ENCODE measurements around the gene QRICH2. TPM values are rescaled to one million over a fixed set of nuclear protein-coding genes. Genes with fewer than 3 reads are reported as not detected.
"Not testable (repeated sequence)": the region's sequence is repeated elsewhere in the genome, so short reads cannot be mapped to it uniquely, and the experiment has no call there.

The QRICH2 gene, protein sequence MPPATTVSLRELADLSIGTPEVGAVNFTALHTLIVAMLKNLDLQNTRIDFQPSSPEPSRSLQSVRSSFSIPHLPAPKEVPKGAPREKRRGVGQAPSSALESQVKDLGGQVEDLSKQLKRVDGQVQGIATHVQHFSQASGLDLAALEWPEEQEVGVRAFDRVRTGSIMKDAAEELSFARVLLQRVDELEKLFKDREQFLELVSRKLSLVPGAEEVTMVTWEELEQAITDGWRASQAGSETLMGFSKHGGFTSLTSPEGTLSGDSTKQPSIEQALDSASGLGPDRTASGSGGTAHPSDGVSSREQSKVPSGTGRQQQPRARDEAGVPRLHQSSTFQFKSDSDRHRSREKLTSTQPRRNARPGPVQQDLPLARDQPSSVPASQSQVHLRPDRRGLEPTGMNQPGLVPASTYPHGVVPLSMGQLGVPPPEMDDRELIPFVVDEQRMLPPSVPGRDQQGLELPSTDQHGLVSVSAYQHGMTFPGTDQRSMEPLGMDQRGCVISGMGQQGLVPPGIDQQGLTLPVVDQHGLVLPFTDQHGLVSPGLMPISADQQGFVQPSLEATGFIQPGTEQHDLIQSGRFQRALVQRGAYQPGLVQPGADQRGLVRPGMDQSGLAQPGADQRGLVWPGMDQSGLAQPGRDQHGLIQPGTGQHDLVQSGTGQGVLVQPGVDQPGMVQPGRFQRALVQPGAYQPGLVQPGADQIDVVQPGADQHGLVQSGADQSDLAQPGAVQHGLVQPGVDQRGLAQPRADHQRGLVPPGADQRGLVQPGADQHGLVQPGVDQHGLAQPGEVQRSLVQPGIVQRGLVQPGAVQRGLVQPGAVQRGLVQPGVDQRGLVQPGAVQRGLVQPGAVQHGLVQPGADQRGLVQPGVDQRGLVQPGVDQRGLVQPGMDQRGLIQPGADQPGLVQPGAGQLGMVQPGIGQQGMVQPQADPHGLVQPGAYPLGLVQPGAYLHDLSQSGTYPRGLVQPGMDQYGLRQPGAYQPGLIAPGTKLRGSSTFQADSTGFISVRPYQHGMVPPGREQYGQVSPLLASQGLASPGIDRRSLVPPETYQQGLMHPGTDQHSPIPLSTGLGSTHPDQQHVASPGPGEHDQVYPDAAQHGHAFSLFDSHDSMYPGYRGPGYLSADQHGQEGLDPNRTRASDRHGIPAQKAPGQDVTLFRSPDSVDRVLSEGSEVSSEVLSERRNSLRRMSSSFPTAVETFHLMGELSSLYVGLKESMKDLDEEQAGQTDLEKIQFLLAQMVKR (N-terminal part only)
- total RNA-seq = 1 to 10 TPM; 1.1 to 2.1 (median 1.2) TPM

DNA sequence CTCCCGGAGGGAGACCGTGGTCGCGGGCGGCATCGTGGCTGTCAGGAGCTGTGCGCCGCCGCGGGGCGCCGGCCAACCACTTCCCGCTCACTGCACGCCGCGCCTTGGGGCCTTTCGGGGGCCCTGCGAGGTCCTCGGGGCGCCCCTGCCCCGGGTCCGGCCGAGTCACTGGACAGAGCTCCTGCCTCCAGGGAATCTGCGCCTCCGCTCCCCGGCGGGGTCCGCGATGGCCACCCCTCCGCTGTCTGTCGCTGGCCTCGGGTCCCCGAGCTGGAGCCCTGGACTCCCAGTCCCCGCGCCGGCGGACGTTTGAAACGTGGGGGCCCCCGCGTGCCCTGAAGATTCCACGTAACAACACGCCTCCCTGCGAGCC lies at the start of gene QRICH2:
QRICH2 (minus strand) TSS at position 311 of the 373 bp plus-strand sequence; CDS start at position 33, 278 bp downstream.
- Mint-ChIP-seq H3K9me3 (no peaks in the 10 kb centered on the region), H3K4me1 (ENCODE audit: low read depth) (no peaks in the 10 kb centered on the region), H3K4me3 (no peak within 1 kb of the TSS), H3K36me3 (ENCODE audit: insufficient read depth) (peaks cover 8% of the 10 kb centered on the region), H3K27me3 (ENCODE audit: low read depth) (no peaks in the 10 kb centered on the region)
- no peak for DNase-seq
- ATAC-seq = no peak

DNA sequence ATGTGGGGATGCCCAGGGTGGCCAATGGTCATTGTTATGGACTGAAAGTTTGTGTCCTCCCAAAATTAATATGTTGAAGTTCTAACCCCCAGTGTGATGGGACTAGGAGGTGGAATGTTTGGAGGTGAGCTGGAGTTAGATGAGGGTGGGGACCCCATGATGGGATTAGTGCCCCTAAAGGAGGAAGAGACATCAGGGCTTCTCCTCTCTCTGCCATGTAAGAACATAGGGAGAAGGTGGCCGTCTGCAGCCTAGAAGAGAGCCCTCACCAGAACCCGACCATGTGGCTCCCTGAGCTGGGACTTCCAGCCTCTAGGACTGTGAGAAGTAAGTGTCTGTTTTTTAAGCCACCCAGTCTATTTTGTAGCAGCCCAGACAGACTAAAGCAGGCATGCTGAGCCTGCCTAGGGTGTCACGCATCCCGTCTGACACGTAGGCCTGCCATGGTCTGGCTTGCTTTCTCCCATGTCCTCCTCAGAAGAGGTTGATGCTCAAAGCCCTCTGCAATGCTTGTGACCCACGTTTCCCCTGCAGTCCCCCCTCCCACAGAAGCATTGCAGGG lies 49.6 kb upstream of the QRICH2 start:
- Mint-ChIP-seq H3K36me3 (ENCODE audit: insufficient read depth) (no peaks in the 10 kb centered on the region), H3K9me3 (no peaks in the 10 kb centered on the region), H3K27me3 (ENCODE audit: low read depth) (peaks cover 2% of the 10 kb centered on the region), H3K4me3 (no peak overlapping the region), H3K4me1 (ENCODE audit: low read depth) (peaks cover 7% of the 10 kb centered on the region)
- no peak for DNase-seq
- no peak for ATAC-seq

DNA sequence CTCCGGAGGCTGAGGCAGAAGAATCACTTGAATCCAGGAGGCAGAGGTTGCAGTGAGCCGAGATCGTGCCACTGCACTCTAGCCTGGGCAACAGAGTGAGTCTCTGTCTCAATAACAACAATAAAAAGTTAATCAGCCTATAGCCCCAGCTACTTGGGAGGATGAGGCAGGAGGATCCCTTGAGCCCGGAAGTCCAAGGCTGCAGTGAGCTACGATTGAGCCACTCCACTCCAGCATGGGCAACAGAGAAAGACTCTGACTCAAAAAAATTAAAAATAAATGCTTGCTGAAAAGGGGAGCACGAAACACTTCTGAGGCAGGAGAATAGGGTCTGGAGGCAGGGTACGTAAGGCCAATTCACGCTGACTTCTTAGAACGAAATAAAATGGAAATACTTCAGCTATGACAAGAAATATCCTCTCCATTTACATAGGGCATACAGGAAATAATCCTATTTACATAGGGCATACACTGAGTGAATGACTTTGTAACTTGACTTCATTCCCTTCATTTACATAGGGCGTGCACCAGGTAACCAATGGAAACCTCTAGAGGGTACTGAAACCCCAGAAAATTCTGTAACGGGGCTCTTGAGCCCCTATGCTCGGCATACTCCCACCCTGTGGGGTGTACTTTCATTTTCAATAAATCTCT lies 48.9 kb upstream of the QRICH2 start:
- no peaks in the 10 kb centered on the region for H3K9me3 Mint-ChIP-seq

DNA sequence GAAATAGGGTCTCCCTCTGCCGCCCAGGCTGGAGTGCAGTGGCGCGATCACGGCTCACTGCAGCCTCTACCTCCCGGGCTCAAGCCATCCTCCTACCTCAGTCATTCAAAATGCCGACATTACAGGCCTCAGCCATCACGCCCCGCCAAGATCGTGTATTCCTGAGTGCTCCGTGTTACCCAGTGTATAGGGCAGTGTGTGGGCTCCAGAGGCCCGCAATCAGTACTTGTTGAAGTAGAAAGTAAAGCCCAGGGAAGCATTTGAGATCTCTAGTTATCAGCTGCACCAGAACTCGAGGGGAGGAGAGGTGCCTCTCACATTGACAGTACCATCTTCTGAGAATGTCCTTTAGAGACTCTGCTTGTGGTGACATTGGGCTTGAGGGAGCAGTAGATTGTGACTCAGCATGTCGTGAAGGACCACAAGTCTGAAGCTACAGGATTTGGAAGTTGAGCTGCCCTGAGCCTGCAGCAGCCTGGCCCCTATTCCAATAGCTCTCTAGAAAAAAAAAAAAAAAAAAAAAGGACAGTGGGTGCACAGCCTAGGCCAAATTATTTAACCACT lies 46.8 kb upstream of the QRICH2 start:
- no peak for ATAC-seq
- peak overlapping the region; percentile 94 for H3K4me3 Mint-ChIP-seq
- H3K9me3 Mint-ChIP-seq = no peaks in the 10 kb centered on the region
- H3K4me1 Mint-ChIP-seq (ENCODE audit: low read depth) = peaks cover 14% of the 10 kb centered on the region
- no peaks in the 10 kb centered on the region for H3K36me3 Mint-ChIP-seq (ENCODE audit: insufficient read depth)
- no peak for DNase-seq
- H3K27me3 Mint-ChIP-seq (ENCODE audit: low read depth) = peaks cover 2% of the 10 kb centered on the region

More for the DNA sequence above, 48.9 kb upstream of the QRICH2 start:
- Mint-ChIP-seq H3K27me3 (ENCODE audit: low read depth) (peaks cover 2% of the 10 kb centered on the region), H3K36me3 (ENCODE audit: insufficient read depth) (no peaks in the 10 kb centered on the region), H3K4me3 (no peak overlapping the region), H3K4me1 (ENCODE audit: low read depth) (peaks cover 11% of the 10 kb centered on the region)
- no peak for ATAC-seq
- DNase-seq = no peak

DNA sequence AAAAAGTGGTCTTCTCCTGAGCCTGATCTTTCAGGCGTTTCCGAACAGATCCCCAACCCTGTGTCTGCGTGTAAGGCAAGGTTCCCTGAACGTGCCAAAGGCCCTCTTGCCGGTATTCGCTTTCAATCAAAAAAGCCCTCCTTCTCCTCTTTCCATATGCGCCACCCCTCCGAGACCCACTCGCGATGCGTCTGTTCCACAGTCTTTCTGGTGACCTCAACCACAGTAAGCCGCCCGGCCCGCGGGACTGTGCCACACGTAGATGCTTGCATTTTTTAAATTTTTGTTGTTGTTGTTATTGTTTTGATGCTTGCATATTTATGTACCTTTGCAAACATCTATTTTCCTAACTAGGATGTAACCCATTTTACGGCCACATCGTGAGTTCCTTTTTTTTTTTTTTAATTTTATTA lies 46.2 kb upstream of the QRICH2 start:
- Mint-ChIP-seq H3K4me3 (peak overlapping the region; percentile 94), H3K9me3 (no peaks in the 10 kb centered on the region), H3K27me3 (ENCODE audit: low read depth) (peaks cover 2% of the 10 kb centered on the region), H3K4me1 (ENCODE audit: low read depth) (peaks cover 14% of the 10 kb centered on the region), H3K36me3 (ENCODE audit: insufficient read depth) (no peaks in the 10 kb centered on the region)
- DNase-seq = no peak
- ATAC-seq = no peak

DNA sequence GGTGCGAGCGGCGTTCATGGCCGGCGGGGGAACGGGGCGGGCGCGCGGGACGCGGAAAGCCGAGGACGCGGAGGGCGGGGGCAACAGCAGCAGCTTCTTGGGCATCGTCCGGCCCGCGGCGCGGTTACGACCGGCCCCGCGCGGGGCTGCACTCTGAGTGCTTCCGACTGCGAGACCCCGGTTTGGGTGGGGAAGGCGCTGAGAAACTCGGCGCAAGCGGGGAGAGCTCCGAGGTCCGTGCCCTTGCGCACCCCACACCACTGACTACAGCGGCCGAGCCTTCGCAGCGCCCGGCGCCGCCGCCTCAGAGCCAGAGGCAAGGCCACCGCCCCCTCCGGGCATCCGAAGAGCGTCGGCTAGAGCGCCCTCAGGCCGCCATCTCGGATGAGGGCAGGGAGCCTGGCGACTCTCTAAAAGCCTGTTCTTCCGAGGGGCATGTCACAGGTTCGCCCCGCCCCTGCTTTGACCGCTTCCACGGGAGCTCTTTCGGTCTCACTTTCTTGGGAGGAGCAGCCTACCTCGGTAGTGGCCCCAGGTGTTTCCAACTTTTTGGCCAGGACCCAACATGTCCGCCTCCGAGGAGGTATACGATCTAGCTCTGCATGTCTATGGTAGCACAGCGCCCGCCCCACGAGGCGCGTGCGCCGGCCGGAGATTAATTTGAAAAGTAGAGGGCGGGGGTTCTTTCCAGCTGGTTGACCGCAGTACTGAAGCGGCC lies 45.7 kb upstream of the QRICH2 start, which contains the start of gene PRPSAP1:
PRPSAP1 (minus strand) TSS at position 318 of the 718 bp plus-strand sequence; CDS start at position 105, 213 bp downstream.
- ATAC-seq (peak; percentile 97 to 98), DNase-seq (peak; percentile 67)
- Mint-ChIP-seq H3K4me3 (peak within 1 kb of the TSS; percentile 94), H3K9me3 (no peaks in the 10 kb centered on the region), H3K4me1 (ENCODE audit: low read depth) (peaks cover 14% of the 10 kb centered on the region), H3K27me3 (ENCODE audit: low read depth) (peaks cover 2% of the 10 kb centered on the region), H3K36me3 (ENCODE audit: insufficient read depth) (no peaks in the 10 kb centered on the region)

DNA sequence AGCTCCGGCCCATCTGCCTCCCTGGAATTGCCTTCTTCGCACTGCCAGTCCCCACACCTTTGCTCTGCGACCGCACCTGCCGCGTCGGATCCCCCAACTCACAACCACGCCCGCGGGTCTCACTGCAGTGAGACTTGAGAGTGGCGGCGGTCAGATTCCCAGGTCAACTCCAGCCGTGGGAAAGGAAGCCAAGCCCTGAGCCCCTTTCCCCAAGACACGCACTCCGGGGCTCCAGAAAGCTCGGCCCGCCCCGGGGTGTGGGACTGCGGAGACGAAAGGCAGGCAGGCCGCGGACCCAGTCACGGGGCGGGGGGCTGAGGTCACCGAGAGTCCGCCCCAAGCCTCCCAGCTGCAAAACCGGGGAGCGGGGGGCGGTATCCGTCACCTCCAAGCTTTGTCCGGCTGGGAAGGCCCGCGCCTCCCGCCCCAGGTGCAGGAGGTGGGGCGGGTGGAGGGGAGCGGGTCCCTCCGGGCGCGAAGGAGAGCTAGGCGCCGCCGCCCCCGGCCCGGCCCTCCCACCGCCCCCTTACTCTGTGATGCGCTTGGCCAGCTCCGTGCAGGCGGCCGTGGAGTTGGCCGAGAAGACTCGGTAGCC lies 45.0 kb upstream of the QRICH2 start:
- H3K4me1 Mint-ChIP-seq (ENCODE audit: low read depth) = peaks cover 14% of the 10 kb centered on the region
- H3K27me3 Mint-ChIP-seq (ENCODE audit: low read depth) = peaks cover 2% of the 10 kb centered on the region
- H3K9me3 Mint-ChIP-seq = no peaks in the 10 kb centered on the region
- H3K4me3 Mint-ChIP-seq = peak overlapping the region; percentile 94
- no peaks in the 10 kb centered on the region for H3K36me3 Mint-ChIP-seq (ENCODE audit: insufficient read depth)
- ATAC-seq = peak in 1 of 2 donors; percentile 6
- no peak for DNase-seq

DNA sequence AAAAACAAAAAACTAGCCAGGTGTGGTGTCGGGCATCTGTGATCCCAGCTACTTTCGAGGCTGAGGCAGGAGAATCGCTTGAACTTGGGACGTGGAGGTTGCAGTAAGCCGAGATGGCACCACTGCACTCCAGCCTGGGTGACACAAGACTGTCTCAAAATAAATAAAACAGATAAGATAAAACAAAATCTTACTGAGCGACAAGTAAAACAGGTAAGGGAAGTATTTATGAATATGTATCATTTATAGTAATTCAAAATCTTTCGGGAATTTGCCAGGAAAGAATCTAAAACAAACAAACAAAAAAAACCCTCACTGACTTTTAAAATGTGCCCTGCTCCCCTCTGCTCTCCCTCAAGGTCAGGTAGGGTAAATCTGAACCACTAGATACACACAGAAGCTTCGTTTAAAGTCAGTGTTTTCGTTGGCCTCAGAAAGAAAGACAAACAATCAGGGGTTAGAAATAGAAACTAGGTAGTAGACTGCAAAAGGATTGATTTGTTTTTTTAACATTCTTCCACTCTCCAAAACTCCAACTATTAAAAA lies 43.5 kb upstream of the QRICH2 start:
- H3K4me3 Mint-ChIP-seq = peak overlapping the region; percentile 94
- DNase-seq = no peak
- peaks cover 14% of the 10 kb centered on the region for H3K4me1 Mint-ChIP-seq (ENCODE audit: low read depth)
- no peaks in the 10 kb centered on the region for H3K9me3 Mint-ChIP-seq
- peaks cover 9% of the 10 kb centered on the region for H3K36me3 Mint-ChIP-seq (ENCODE audit: insufficient read depth)
- no peak for ATAC-seq
- no peaks in the 10 kb centered on the region for H3K27me3 Mint-ChIP-seq (ENCODE audit: low read depth)

DNA sequence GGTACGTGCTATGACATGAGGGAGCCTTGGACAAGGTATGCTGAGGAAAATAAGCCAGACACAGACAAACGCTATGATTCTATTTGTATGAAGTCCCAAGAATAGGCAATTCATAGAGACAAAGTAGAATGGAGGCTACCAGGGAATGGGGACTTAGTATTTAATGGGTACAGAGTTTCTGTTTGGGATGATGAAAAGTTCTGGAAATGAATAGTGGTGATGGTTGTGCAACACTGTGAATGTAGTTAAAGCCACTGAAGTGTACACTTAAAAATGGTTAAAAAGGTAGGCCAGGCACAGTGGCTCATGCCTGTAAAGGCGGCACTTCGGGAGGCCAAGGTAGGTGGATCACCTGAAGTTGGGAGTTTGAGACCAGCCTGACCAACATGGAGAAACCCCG lies 42.4 kb upstream of the QRICH2 start:
- H3K9me3 Mint-ChIP-seq = no peaks in the 10 kb centered on the region
- peak overlapping the region; percentile 13 for H3K4me3 Mint-ChIP-seq
- no peaks in the 10 kb centered on the region for H3K27me3 Mint-ChIP-seq (ENCODE audit: low read depth)

DNA sequence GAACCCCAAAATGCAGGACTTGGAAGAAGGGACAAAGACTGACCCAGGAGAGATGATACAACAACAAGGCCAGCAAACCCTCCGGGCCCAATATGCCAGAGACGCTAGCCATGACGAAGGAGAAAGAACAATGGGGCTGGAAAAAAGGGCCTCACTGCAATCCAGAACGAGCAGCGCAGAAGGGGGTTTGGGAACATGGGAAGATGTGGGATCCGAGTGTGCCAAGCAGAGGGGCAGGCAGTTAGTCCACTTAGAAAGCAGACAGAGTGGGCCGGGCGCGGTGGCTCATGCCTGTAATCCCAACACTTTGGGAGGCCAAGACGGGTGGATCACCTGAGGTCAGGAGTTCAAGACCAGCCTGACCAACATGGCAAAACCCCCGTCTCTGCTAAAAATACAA lies 38.9 kb upstream of the QRICH2 start:
- H3K4me3 Mint-ChIP-seq; DNase-seq; ATAC-seq; H3K27me3 Mint-ChIP-seq (ENCODE audit: low read depth); H3K4me1 Mint-ChIP-seq (ENCODE audit: low read depth); H3K9me3 Mint-ChIP-seq: not testable (repeated sequence)
- H3K36me3 Mint-ChIP-seq (ENCODE audit: insufficient read depth) = peaks cover 18% of the 10 kb centered on the region

More for the DNA sequence above, 42.4 kb upstream of the QRICH2 start:
- no peak for ATAC-seq
- H3K36me3 Mint-ChIP-seq (ENCODE audit: insufficient read depth) = peaks cover 14% of the 10 kb centered on the region
- no peak for DNase-seq
- H3K4me1 Mint-ChIP-seq (ENCODE audit: low read depth) = peaks cover 14% of the 10 kb centered on the region

DNA sequence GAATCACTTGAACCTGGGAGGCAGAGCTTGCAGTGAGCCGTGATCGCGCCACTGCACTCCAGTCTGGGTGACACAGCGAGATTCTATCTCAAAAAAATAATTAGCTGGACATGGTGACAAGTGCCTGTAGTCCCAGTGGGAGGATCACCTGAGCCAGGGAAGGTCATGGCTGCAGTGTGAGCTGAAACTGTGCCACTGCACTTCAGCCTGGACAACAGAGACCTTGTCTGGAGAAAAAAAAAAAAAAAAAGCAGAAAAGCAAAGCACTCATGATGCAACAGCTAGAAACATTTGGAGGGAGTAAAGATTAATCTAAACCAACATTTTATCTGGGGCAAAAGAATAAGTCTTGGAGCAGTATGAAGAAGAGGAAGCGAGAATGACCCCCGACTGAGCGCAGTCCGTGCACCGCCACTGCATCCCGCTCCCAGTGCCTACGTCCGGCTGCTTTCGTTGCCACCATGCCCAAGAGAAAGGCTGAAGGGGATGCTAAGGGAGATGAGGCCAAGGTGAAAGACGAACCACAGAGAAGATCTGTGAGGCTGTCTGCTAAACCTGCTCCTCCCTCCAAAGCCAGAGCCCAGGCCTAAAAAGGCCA lies 37.4 kb upstream of the QRICH2 start:
- no peak for DNase-seq
- no peak for ATAC-seq
- no peak overlapping the region for H3K4me3 Mint-ChIP-seq

DNA sequence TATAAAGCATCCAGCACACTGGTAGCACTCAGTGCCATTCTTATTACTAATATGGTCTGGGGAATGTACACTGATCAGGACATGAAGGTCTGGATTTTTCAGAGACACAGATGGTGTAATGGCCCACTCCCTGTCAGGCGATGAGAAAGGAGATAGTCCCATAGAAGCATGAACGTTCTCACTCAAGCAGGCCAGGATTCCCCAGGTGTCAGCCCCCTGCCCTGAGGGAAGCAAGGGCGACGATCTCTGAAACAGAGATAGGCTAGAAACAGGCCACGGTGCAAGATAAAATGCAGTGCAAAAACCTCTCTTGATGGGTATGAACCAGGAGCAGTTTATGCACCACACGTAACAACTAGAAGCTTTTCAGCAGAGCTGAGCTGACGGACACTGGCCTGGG lies 35.0 kb upstream of the QRICH2 start:
- no peaks in the 10 kb centered on the region for H3K9me3 Mint-ChIP-seq
- peaks cover 26% of the 10 kb centered on the region for H3K36me3 Mint-ChIP-seq (ENCODE audit: insufficient read depth)
- H3K27me3 Mint-ChIP-seq (ENCODE audit: low read depth) = no peaks in the 10 kb centered on the region
- H3K4me3 Mint-ChIP-seq = no peak overlapping the region
- no peak for DNase-seq
- H3K4me1 Mint-ChIP-seq (ENCODE audit: low read depth) = no peaks in the 10 kb centered on the region
- no peak for ATAC-seq

More for the DNA sequence above, 37.4 kb upstream of the QRICH2 start:
- H3K9me3 Mint-ChIP-seq = no peaks in the 10 kb centered on the region
- H3K36me3 Mint-ChIP-seq (ENCODE audit: insufficient read depth) = peaks cover 22% of the 10 kb centered on the region
- H3K27me3 Mint-ChIP-seq (ENCODE audit: low read depth) = no peaks in the 10 kb centered on the region
- no peaks in the 10 kb centered on the region for H3K4me1 Mint-ChIP-seq (ENCODE audit: low read depth)

Measured in activated T-cell treated with anti-CD3 and anti-CD28 coated beads, Interleukin-2, amount 50 U/mL, for 4 hours (primary cell).